GM12878 (cell line): Measurements from ENCODE around the gene TNRC6C. TPM values are rescaled to one million over a fixed set of nuclear protein-coding genes. Genes with fewer than 3 reads are reported as not detected.

Experiments
- CHD1 ChIP-seq: IDR thresholded peaks from 2 replicates; pipeline ENCODE4 v1.6.1; 2012; ENCODE audit warnings: low read depth, low read length, improper control_type of control experiment
- EZH2 ChIP-seq: IDR thresholded peaks from 2 replicates; pipeline ENCODE4 v1.6.1; 2012; ENCODE audit warnings: low read depth, mild to moderate bottlenecking, control low read depth, inconsistent platforms, low read length, borderline replicate concordance; ENCODE audit not compliant: control insufficient read depth
- HCFC1 ChIP-seq: fragments of 150-350 bp; IDR thresholded peaks from 2 replicates; pipeline ENCODE4 v1.6.1; 2014; ENCODE audit warnings: low read length
- JUNB ChIP-seq: IDR thresholded peaks from 2 replicates; pipeline ENCODE4 v1.6.1; 2016; ENCODE audit warnings: antibody characterized with exemption, mild to moderate bottlenecking
- PAX5 ChIP-seq: IDR thresholded peaks from 2 replicates; pipeline ENCODE4 v1.6.1; 2011; ENCODE audit warnings: low read depth, low read length, borderline replicate concordance
- RAD21 ChIP-seq: IDR thresholded peaks from 2 replicates; pipeline ENCODE4 v1.6.1; 2011; ENCODE audit warnings: mild to moderate bottlenecking, low read depth, low read length, moderate library complexity; ENCODE audit not compliant: insufficient read depth
- SIN3A ChIP-seq: IDR thresholded peaks from 2 replicates; pipeline ENCODE4 v1.6.1; 2012; ENCODE audit warnings: low read depth, low read length, improper control_type of control experiment
- SREBF1 ChIP-seq: IDR thresholded peaks from 2 replicates; pipeline ENCODE4 v1.6.1; 2012; ENCODE audit warnings: mild to moderate bottlenecking, low read length
- ZBTB40 ChIP-seq: fragments of 450-650 bp; IDR thresholded peaks from 2 replicates; pipeline ENCODE4 v1.6.1; 2016; ENCODE audit warnings: mild to moderate bottlenecking, moderate library complexity, borderline replicate concordance
- polyA plus RNA-seq, 11 experiments: library from polyadenylated mRNA; depleted of rRNA in 4 of 11; unstranded in 6 of 11; stranded (reverse) in 5 of 11; fragments of >200 nt; fragmentation: Nextera tagmentation in 4 of 11; fragmentation: Illumina TruSeq in 1 of 11; extraction: Ambion mirVana in 4 of 11; extraction: Trizol in 1 of 11; gene quantifications; 1 replicate in 1 of 11; 2 replicates in 10 of 11; pipeline versions ENCODE4 v1.2.1 to v1.2.3, GENCODE V29; 2011 to 2016; ENCODE audit warnings: inconsistent platforms in 2 of 11, missing spikeins in 2 of 11, low read depth in 1 of 11
- total RNA-seq, 4 experiments: library from RNA; depleted of rRNA in 3 of 4; stranded (reverse); fragments of >200 nt in 3 of 4; fragmentation: Illumina TruSeq in 1 of 4; extraction: Trizol in 1 of 4; gene quantifications; 2 replicates each; pipeline versions ENCODE4 v1.2.1 to v1.2.3, GENCODE V29; 2013 to 2021

Gene TNRC6C
- total and polyA plus RNA-seq, 10 of the 15 experiments (the other 5 are each of a cell fraction or from before 2014, with no cell fraction given) = 0.40 to 6.1 (median 0.96) TPM

GRCh38 chr17:78130437-78131101, 172.1 kb downstream of the TNRC6C start, which contains the start of gene TMC8 (continued):
- TF ChIP-seq ZBTB40 (peak; percentile 48; the same call in 1 of the 2 replicates), JUNB (no peak), EZH2 (no peak), HCFC1 (no peak), CHD1 (0 out of 2 replicates have a peak, but pooled peaks have one; percentile 58), SIN3A (peak; percentile 37), SREBF1 (no peak), PAX5 (no peak), RAD21 (no peak)
